IMR-90 (cell line): Measurements from ENCODE around the gene DRAP1. TPM values are rescaled to one million over a fixed set of nuclear protein-coding genes. Genes with fewer than 3 reads are reported as not detected.

Source experiments
- ATAC-seq: fragments of 200-7000 bp; cut with Tn5 transposase; 2 replicates; pipeline ENCODE4 v1.9.1; 2020; ENCODE audit warnings: low read depth, mild to moderate bottlenecking, moderate library complexity
- BruUV-seq: library from RNA; stranded (reverse); fragments of 400-500 nt; replicated peaks from 2 replicates; lab custom pipeline; 2021; lab: Mats Ljungman, UMichigan
- CTCF ChIA-PET: fragments of 300-600 bp; formaldehyde crosslinking; extraction: SDS; loops from one replicate; lab custom pipeline; 2021; ENCODE audit warnings: antibody characterized with exemption; lab: Yijun Ruan, JAX
- POLR2A ChIA-PET: fragments of 300-600 bp; sonication (Branson Sonifier 250); formaldehyde crosslinking; loops from one replicate; lab custom pipeline; 2022; ENCODE audit warnings: antibody characterized with exemption; ENCODE audit not compliant: unreplicated experiment; lab: Charles Lee
- DNase-seq: peaks from one replicate; pipeline ENCODE4 v3.0.0; 2013
- H2AFZ ChIP-seq: replicated peaks from 2 replicates; pipeline ENCODE3; 2013; ENCODE audit warnings: low read length, mild to moderate bottlenecking; ENCODE audit not compliant: poor library complexity
- H2AK5ac ChIP-seq: 2 replicates; pipeline ENCODE4 v1.6.1; 2013; ENCODE audit warnings: low read depth, low read length, inconsistent platforms
- H2AK9ac ChIP-seq: replicated peaks from 2 replicates; pipeline ENCODE3; 2013; ENCODE audit warnings: mild to moderate bottlenecking, low read depth, low read length, moderate library complexity; ENCODE audit not compliant: poor library complexity
- H2BK120ac ChIP-seq: 2 replicates; pipeline ENCODE4 v1.6.1; 2013; ENCODE audit warnings: low read depth, low read length, inconsistent platforms
- H2BK15ac ChIP-seq: 3 replicates; pipeline ENCODE4 v1.6.1; 2013; ENCODE audit warnings: low read depth, low read length, inconsistent platforms
- H2BK20ac ChIP-seq: 2 replicates; pipeline ENCODE4 v1.6.1; 2013; ENCODE audit warnings: low read depth, mild to moderate bottlenecking, inconsistent platforms, low read length, moderate library complexity
- H2BK5ac ChIP-seq: 2 replicates; pipeline ENCODE4 v1.6.1; 2013; ENCODE audit warnings: mild to moderate bottlenecking, low read depth, low read length, inconsistent platforms; ENCODE audit not compliant: poor library complexity, severe bottlenecking
- H3K14ac ChIP-seq: replicated peaks from 2 replicates; pipeline ENCODE4 v1.6.1; 2013; ENCODE audit warnings: low read depth, low read length, inconsistent platforms
- H3K18ac ChIP-seq: 2 replicates; pipeline ENCODE4 v1.6.1; 2013; ENCODE audit warnings: low read depth, low read length, control low read depth
- H3K23ac ChIP-seq: 2 replicates; pipeline ENCODE4 v1.6.1; 2013; ENCODE audit warnings: low read depth, low read length, inconsistent platforms
- H3K27ac ChIP-seq: 2 replicates; pipeline ENCODE4 v1.5.1; 2013; ENCODE audit warnings: mild to moderate bottlenecking, control low read depth, low read length; ENCODE audit not compliant: insufficient read depth
- H3K27me3 ChIP-seq: 2 replicates; pipeline ENCODE4 v1.6.1; 2013; ENCODE audit warnings: low read length; ENCODE audit not compliant: control insufficient read depth, insufficient read depth
- H3K36me3 ChIP-seq: 2 replicates; pipeline ENCODE4 v1.6.1; 2013; ENCODE audit warnings: low read length, mixed read lengths; ENCODE audit not compliant: control insufficient read depth, insufficient read depth
- H3K4ac ChIP-seq: 2 replicates; pipeline ENCODE4 v1.6.1; 2013; ENCODE audit warnings: low read depth, low read length, inconsistent platforms
- H3K4me1 ChIP-seq: 2 replicates; pipeline ENCODE4 v1.6.1; 2013; ENCODE audit warnings: low read length, mixed read lengths; ENCODE audit not compliant: control insufficient read depth, insufficient read depth
- H3K4me2 ChIP-seq: 2 replicates; pipeline ENCODE4 v1.6.1; 2013; ENCODE audit warnings: low read depth, mild to moderate bottlenecking, control low read depth, low read length, moderate library complexity
- H3K4me3 ChIP-seq: 2 replicates; pipeline ENCODE4 v1.5.1; 2013; ENCODE audit warnings: low read depth, mild to moderate bottlenecking, control low read depth, low read length, moderate library complexity; ENCODE audit not compliant: insufficient read depth
- H3K56ac ChIP-seq: 2 replicates; pipeline ENCODE4 v1.6.1; 2013; ENCODE audit warnings: low read length, inconsistent platforms; ENCODE audit not compliant: insufficient read depth; ENCODE audit errors: extremely low read depth
- H3K79me1 ChIP-seq, 2 experiments: 2 replicates each; pipeline ENCODE4 v1.6.1; 2013; ENCODE audit warnings: low read length in 2 of 2, inconsistent platforms in 1 of 2, low read depth in 1 of 2
- H3K9ac ChIP-seq: 2 replicates; pipeline ENCODE4 v1.6.1; 2013; ENCODE audit warnings: low read depth, low read length, control low read depth
- H3K9me1 ChIP-seq: 2 replicates; pipeline ENCODE4 v1.6.1; 2013; ENCODE audit warnings: low read length, inconsistent platforms; ENCODE audit not compliant: insufficient read depth
- H3K9me3 ChIP-seq: 2 replicates; pipeline ENCODE4 v1.6.1; 2013; ENCODE audit warnings: low read length; ENCODE audit not compliant: control insufficient read depth, insufficient read depth
- H4K20me1 ChIP-seq: 2 replicates; pipeline ENCODE4 v1.6.1; 2013; ENCODE audit warnings: low read length, inconsistent platforms; ENCODE audit not compliant: insufficient read depth
- H4K5ac ChIP-seq: 2 replicates; pipeline ENCODE4 v1.6.1; 2013; ENCODE audit warnings: mild to moderate bottlenecking, low read depth, low read length, control low read depth
- H4K8ac ChIP-seq, 2 experiments: 2 replicates each; pipeline ENCODE4 v1.6.1; 2013; ENCODE audit warnings: low read depth in 2 of 2, low read length in 2 of 2, control low read depth in 1 of 2, inconsistent platforms in 1 of 2
- H4K91ac ChIP-seq: 2 replicates; pipeline ENCODE4 v1.6.1; 2013; ENCODE audit warnings: low read depth, low read length, inconsistent platforms; ENCODE audit not compliant: insufficient read depth
- BHLHE40 ChIP-seq: fragments of 150-350 bp; IDR thresholded peaks from 2 replicates; pipeline ENCODE4 v1.6.1; 2016; ENCODE audit warnings: mild to moderate bottlenecking, low read depth, low read length
- CEBPB ChIP-seq: IDR thresholded peaks from 2 replicates; pipeline ENCODE4 v1.6.1; 2012; ENCODE audit warnings: low read depth, low read length, improper control_type of control experiment
- CHD1 ChIP-seq: IDR thresholded peaks from 2 replicates; pipeline ENCODE4 v1.6.1; 2012; ENCODE audit warnings: low read depth, low read length, improper control_type of control experiment
- FOS ChIP-seq: fragments of 150-350 bp; IDR thresholded peaks from 2 replicates; pipeline ENCODE4 v1.6.1; 2016; ENCODE audit warnings: low read depth, low read length
- MAFK ChIP-seq: IDR thresholded peaks from 2 replicates; pipeline ENCODE4 v1.6.1; 2012; ENCODE audit warnings: low read depth, low read length, improper control_type of control experiment
- MAZ ChIP-seq: IDR thresholded peaks from 2 replicates; pipeline ENCODE4 v1.6.1; 2012; ENCODE audit warnings: low read depth, mild to moderate bottlenecking, low read length, improper control_type of control experiment, moderate library complexity, borderline replicate concordance
- MXI1 ChIP-seq: IDR thresholded peaks from 2 replicates; pipeline ENCODE4 v1.6.1; 2012; ENCODE audit warnings: low read depth, mild to moderate bottlenecking, low read length, moderate library complexity, borderline replicate concordance
- NFE2L2 ChIP-seq: fragments of 150-350 bp; IDR thresholded peaks from 2 replicates; pipeline ENCODE4 v1.6.1; 2016; ENCODE audit warnings: low read depth, mild to moderate bottlenecking, low read length
- POLR2A ChIP-seq: IDR thresholded peaks from 2 replicates; pipeline ENCODE4 v1.6.1; 2012; ENCODE audit warnings: mild to moderate bottlenecking, low read depth, low read length
- RAD21 ChIP-seq: IDR thresholded peaks from 2 replicates; pipeline ENCODE4 v1.6.1; 2012; ENCODE audit warnings: low read length, improper control_type of control experiment
- RCOR1 ChIP-seq: IDR thresholded peaks from 2 replicates; pipeline ENCODE4 v1.6.1; 2012; ENCODE audit warnings: mild to moderate bottlenecking, low read length, improper control_type of control experiment; ENCODE audit not compliant: insufficient replicate concordance
- RFX5 ChIP-seq: IDR thresholded peaks from 2 replicates; pipeline ENCODE4 v1.8.0; 2012; ENCODE audit warnings: low read depth, mild to moderate bottlenecking, low read length, moderate library complexity
- SMC3 ChIP-seq: fragments of 150-350 bp; IDR thresholded peaks from 2 replicates; pipeline ENCODE4 v1.6.1; 2016; ENCODE audit warnings: low read depth, mild to moderate bottlenecking, antibody characterized with exemption, low read length, moderate library complexity
- WGBS, 2 experiments: methylation state at CpG; one replicate each; pipeline versions ENCODE4 v1.1.5 to v1.1.7; 2013; ENCODE audit warnings: missing lambda C conversion rate in 2 of 2; ENCODE audit not compliant: insufficient read length in 1 of 2; ENCODE audit errors: extremely low coverage in 2 of 2; 5-methylcytosine and 5-hydroxymethylcytosine counted together
- dilution Hi-C: fragments of 300-500 bp; cut with HindIII; formaldehyde crosslinking; loops from one replicate; pipeline ENCODE4 v1.14.3; 2018; ENCODE audit warnings: low sequenced_read_pairs; ENCODE audit not compliant: unreplicated experiment
- in situ Hi-C: fragments of 300-500 bp; cut with MboI; formaldehyde crosslinking; loops from 3 replicates; pipeline ENCODE4 v1.14.3; 2019; ENCODE audit warnings: low sequenced_read_pairs, inconsistent platforms, mixed read lengths
- intact Hi-C: fragments of 100-400 bp; cut with micrococcal nuclease; formaldehyde crosslinking; loops from 2 replicates; pipeline ENCODE4 v1.10.0; 2022
- polyA plus RNA-seq, 3 experiments: library from polyadenylated mRNA; depleted of rRNA; stranded (reverse); fragments of >200 nt; gene quantifications; 2 replicates each; pipeline ENCODE4 v1.2.3, GENCODE V29; 2012; ENCODE audit warnings: low replicate concordance in 1 of 3
- total RNA-seq: library from RNA; depleted of rRNA; stranded (reverse); fragments of >200 nt; gene quantifications from 2 replicates; pipeline ENCODE4 v1.2.3, GENCODE V29; 2012
- TF ChIP-seq, protein P1 (sequence below): conservative IDR thresholded peaks from 2 replicates; pipeline ENCODE4 v1.5.1; 2012; ENCODE audit warnings: mild to moderate bottlenecking, low read depth, low read length, improper control_type of control experiment
- TF ChIP-seq, protein P2 (sequence below): fragments of 150-350 bp; IDR thresholded peaks from 2 replicates; pipeline ENCODE4 v1.6.1; 2017; ENCODE audit warnings: mild to moderate bottlenecking, antibody characterized with exemption, low read length, low read depth
- TF ChIP-seq, protein P3 (sequence below): fragments of 150-350 bp; IDR thresholded peaks from 2 replicates; pipeline ENCODE4 v1.6.1; 2016; ENCODE audit warnings: low read depth, mild to moderate bottlenecking, low read length, moderate library complexity, borderline replicate concordance

DRAP1 gene
- total and polyA plus RNA-seq, 2 of the 4 experiments (the other 2 are of a cell fraction): 237 to 344 TPM

DNA sequence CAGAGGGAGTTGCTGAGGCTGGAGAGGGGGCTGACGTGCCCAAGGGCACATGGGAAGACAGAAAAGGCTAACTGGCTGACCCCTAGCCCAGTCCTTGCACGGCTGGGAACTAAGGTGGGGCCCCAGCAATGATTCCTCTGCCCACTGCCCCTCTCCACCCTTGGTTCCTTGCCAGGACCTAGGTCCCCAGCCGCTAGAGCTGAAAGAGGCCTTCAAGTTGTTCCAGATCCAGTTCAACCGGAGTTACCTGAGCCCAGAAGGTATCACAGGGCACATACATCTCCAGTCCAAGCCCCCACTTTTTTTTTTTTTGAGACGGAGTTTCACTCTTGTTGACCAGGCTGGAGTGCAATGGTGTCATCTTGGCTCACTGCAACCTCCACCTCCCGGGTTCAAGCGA is 39.2 kb upstream of the DRAP1 start:
- CTCF ChIA-PET: no interaction called here
- Histone ChIP-seq H2BK5ac (no peak overlapping the region), H2BK120ac (no peak overlapping the region), H3K9me1 (peaks cover 8% of the 10 kb centered on the region), H3K23ac (no peak overlapping the region), H3K18ac (no peak overlapping the region), H2AFZ (no peak overlapping the region), H4K91ac (no peak overlapping the region), H3K9me3 (no peaks in the 10 kb centered on the region), H4K8ac (no peak overlapping the region), H3K4me2 (no peak overlapping the region), H3K27ac (no peak overlapping the region), H2BK15ac (no peak overlapping the region), H3K56ac (no peak overlapping the region), H3K4me3 (no peak overlapping the region), H2AK9ac (peak overlapping the region; percentile 50), H3K9ac (no peak overlapping the region), H2AK5ac (no peak overlapping the region), H4K5ac (no peak overlapping the region), H3K27me3 (no peaks in the 10 kb centered on the region), H3K4me1 (no peaks in the 10 kb centered on the region; the same call in 1 of the 2 replicates), H2BK20ac (no peak overlapping the region), H3K79me1 (peaks cover 9 to 23% of the 10 kb centered on the region in 2 experiments), H3K36me3 (peaks cover 27% of the 10 kb centered on the region), H3K14ac (no peak overlapping the region), H3K4ac (no peak overlapping the region), H4K20me1 (peaks cover 12% of the 10 kb centered on the region; the same call in 1 of the 2 replicates)
- POLR2A ChIA-PET: no interaction called here
- ATAC-seq (no peak), DNase-seq (no peak)
- TF ChIP-seq, protein P1, sequence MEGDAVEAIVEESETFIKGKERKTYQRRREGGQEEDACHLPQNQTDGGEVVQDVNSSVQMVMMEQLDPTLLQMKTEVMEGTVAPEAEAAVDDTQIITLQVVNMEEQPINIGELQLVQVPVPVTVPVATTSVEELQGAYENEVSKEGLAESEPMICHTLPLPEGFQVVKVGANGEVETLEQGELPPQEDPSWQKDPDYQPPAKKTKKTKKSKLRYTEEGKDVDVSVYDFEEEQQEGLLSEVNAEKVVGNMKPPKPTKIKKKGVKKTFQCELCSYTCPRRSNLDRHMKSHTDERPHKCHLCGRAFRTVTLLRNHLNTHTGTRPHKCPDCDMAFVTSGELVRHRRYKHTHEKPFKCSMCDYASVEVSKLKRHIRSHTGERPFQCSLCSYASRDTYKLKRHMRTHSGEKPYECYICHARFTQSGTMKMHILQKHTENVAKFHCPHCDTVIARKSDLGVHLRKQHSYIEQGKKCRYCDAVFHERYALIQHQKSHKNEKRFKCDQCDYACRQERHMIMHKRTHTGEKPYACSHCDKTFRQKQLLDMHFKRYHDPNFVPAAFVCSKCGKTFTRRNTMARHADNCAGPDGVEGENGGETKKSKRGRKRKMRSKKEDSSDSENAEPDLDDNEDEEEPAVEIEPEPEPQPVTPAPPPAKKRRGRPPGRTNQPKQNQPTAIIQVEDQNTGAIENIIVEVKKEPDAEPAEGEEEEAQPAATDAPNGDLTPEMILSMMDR: no peak
- TF ChIP-seq SMC3 (no peak), MAZ (no peak), NFE2L2 (no peak), MXI1 (no peak), POLR2A (no peak), RCOR1 (no peak), CEBPB (no peak), MAFK (no peak), RAD21 (no peak), CHD1 (no peak), RFX5 (no peak), BHLHE40 (no peak), FOS (no peak)
- TF ChIP-seq, protein P2, sequence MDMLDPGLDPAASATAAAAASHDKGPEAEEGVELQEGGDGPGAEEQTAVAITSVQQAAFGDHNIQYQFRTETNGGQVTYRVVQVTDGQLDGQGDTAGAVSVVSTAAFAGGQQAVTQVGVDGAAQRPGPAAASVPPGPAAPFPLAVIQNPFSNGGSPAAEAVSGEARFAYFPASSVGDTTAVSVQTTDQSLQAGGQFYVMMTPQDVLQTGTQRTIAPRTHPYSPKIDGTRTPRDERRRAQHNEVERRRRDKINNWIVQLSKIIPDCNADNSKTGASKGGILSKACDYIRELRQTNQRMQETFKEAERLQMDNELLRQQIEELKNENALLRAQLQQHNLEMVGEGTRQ: no peak
- TF ChIP-seq, protein P3, sequence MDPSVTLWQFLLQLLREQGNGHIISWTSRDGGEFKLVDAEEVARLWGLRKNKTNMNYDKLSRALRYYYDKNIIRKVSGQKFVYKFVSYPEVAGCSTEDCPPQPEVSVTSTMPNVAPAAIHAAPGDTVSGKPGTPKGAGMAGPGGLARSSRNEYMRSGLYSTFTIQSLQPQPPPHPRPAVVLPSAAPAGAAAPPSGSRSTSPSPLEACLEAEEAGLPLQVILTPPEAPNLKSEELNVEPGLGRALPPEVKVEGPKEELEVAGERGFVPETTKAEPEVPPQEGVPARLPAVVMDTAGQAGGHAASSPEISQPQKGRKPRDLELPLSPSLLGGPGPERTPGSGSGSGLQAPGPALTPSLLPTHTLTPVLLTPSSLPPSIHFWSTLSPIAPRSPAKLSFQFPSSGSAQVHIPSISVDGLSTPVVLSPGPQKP: no peak
- dilution Hi-C loops: no loop called here
- in situ Hi-C loops: loop anchor here (5.0 kb wide), 1 partner anchor 107 kb away; no protein-coding TSS in a partner anchor
- intact Hi-C loops: no loop called here
- BruUV-seq: no TSS peak
- WGBS, 2 experiments: 83% methylated on average over 4 of the region's 7 CpGs; no CpG with 5 or more reads in 1 of the 2 experiments
